G401 (cell line): ENCODE measurements around the gene CTDP1. TPM values are rescaled to one million over a fixed set of nuclear protein-coding genes. Genes with fewer than 3 reads are reported as not detected.
"Not testable (repeated sequence)": the region's sequence is repeated elsewhere in the genome, so short reads cannot be mapped to it uniquely, and the experiment has no call there.

Source experiments
- DNase-seq: peaks from one replicate; pipeline ENCODE4 v3.0.0-alpha.2; 2015; ENCODE audit warnings: low spot score
- in situ Hi-C: cut with HindIII; loops from 2 replicates; pipeline ENCODE4 v1.10.0; 2016; ENCODE audit warnings: low sequenced_read_pairs, mixed read lengths
- total RNA-seq: library from RNA; depleted of rRNA; stranded (reverse); fragments of >200 nt; shearing (Covaris generic); gene quantifications from 2 replicates; pipeline ENCODE4 v1.2.3, GENCODE V29; 2014

CTDP1 gene
- total RNA-seq, 1 experiment from 2014 or later = 37.1 TPM

DNA sequence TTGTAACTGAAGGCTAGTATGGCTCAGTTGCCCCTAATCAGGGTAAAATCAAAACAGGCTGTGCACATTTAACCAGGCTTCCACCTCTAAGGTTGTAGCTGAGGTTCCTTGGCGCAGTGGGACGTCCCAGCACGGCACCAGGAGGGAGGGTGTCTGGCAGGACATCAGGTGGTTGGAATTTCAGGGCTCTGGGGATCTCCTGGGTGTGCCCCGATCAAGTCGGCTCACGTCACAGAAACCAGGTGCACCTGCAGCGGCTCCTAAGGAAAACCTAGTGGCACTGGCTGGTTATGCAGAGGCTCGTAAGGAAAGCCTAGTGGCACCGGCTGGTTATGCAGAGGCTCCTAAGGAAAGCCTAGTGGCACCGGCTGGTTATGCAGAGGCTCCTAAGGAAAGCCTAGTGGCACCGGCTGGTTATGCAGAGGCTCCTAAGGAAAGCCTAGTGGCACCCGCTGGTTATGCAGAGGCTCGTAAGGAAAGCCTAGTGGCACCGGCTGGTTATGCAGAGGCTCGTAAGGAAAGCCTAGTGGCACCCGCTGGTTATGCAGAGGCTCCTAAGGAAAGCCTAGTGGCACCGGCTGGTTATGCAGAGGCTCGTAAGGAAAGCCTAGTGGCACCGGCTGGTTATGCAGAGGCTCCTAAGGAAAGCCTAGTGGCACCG, 72.4 kb downstream of the CTDP1 start:
- in situ Hi-C loops, DNase-seq: not testable (repeated sequence)

DNA sequence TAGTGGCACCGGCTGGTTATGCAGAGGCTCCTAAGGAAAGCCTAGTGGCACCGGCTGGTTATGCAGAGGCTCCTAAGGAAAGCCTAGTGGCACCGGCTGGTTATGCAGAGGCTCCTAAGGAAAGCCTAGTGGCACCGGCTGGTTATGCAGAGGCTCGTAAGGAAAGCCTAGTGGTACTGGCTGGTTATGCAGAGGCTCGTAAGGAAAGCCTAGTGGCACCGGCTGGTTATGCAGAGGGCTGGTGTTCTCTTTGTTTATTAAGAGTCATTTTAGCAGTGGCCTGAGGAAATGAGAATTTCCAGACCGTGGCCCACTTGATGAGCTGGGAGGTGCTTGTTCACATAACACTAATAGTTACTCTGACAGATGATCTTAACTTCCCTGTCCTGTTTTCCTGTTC, 73.3 kb downstream of the CTDP1 start:
- in situ Hi-C loops, DNase-seq: not testable (repeated sequence)

DNA sequence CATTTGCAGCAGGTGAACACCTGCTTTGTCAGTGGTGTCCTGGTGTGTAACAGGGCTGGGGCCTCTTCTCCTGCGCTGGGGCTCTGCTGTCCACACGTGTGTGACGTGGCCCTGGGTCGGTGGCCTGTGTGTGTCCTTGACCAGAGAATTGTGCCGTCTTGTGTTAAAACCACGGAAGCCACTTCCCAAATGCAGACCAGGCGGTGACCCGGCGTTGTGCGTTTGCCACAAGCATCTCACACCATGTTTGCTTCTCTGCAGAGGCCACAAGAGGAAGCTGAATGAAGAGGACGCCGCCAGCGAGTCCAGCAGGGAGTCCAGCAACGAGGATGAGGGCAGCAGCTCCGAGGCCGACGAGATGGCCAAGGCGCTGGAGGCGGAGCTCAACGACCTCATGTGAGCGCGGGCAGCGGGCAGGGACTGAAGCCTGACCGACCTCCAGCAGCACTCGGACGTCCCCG, 73.8 kb downstream of the CTDP1 start:
- no peak for DNase-seq
- in situ Hi-C loops = no loop called here

DNA sequence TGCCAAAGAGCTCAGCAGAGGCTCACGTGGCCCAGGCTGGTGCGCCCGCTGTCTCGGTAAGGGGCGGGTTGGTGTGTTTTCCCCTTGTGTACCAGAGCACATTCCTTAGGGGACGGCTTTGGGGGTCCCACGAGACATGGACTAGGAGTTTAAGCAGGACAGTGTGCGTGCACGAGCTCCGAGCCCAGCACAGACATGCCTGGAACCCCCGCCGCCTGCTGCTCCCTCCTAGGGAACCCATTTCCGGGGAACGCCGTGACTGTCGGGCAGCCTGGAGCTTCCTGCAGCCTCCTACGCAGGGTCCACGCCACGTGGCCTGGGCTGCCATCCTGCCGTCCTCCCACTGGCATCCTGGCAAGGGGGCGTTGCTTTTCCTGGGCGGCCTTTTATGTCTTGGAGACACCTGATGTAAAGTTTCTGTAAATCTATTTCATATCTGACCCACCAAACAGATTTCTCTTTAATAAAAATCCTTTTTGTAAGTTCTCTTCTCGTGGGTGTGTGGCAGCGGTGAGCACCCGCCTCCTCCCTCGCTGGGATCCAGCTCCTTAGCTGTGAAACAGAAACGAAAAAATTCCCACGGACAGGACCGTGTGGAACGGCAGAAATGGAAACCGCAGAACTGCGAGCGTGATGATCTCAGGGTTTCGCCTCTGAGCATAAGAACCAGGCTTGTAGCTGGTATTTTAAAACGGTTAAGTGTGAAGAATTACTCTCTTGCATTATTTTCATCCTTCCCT, 74.6 kb downstream of the CTDP1 start:
- DNase-seq = no peak
- in situ Hi-C loops = no loop called here

DNA sequence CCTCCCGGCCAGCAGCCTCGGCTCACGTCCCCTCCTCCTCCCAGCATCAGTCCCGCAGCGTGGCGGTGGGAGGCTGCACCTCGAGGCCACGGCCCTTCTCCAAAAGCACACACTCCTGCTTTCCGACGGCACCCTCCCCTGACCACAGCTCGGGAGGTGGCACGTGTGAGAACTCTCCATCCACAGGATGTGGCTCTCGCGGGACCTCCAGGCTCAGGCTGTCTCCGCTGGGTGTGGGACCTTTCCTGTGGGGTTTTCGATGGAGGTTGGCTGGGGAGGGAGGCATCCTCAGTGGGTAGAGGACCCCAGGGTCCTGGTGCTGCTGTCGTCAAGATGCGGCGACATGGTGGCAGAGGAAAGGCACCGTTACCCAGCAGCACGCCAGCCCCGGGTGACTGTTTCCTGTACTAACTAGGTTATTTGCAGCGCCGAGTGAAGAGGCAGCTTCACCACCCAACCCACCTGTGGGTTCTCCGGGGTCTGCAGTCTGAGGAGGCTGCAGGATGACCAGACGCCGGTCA, 75.3 kb downstream of the CTDP1 start:
- in situ Hi-C loops = no loop called here
- no peak for DNase-seq

DNA sequence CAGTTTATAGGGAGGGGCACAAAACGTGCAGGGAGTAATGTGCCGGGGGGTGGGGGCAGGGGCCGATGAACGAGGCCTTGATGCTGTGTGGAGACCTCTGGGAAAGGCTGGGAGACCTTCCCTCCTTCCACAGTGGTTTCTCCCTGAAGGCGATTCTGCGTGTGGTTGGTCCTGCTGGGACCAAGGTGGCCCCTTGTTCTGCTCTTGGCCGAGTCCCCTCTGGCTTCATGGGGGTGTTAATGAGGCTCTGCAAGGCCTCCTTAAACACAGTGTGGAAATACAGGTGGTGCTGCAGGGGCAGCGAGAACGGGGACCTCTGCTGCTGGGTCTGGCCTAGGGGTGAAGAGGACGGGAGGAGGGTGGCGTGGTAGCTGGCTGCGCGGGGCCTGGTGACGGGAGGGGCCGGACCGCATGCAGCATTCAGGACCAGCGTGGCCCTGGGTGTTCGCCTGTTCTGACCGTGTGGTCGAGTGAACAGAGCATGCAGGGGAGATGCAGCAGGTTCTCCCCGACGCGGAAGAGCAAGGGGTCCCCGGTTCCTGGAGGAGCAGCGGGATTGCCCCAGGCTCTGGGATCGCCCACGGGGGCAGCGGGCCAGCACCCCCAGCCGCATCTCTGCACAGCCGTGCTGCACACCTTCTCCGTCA, 76.0 kb downstream of the CTDP1 start:
- DNase-seq = no peak
- in situ Hi-C loops = no loop called here

DNA sequence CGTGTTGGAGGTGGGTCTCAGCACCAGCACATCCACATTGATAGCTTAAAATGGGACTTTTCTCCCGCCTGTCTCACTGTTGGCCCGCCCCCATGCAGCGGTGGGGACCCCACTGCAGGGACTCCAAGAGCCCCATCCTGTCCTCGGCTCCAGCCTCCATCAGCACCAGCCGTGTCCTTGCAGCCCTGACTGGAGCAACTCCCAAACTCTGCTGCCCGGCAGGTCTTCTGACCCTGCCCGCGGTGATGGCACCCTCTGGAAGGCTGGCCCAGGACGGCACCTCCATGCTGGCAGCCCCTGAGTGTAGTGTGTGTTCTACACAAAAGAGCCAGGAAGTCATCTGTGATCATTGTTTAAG, 76.5 kb downstream of the CTDP1 start:
- DNase-seq = no peak
- in situ Hi-C loops = no loop called here

DNA sequence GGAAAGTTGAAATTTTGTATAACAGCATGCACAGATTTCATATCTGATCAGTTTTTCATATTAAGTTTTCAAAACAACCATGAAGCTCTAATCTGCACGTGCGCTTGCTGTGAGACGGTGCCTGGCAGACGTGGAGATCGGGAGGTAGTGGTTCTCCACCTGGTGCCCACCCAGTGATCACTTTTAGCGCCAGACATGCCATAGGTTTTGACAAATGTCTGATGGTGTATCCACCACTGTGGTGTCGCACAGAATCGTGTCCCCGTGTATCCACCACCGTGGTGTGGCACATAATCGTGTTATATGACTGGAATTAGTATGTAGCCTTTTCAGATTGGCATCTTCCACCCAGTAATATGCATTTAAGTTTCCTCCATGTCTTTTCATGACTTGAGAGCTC, 77.2 kb downstream of the CTDP1 start:
- DNase-seq = no peak
- in situ Hi-C loops = no loop called here

DNA sequence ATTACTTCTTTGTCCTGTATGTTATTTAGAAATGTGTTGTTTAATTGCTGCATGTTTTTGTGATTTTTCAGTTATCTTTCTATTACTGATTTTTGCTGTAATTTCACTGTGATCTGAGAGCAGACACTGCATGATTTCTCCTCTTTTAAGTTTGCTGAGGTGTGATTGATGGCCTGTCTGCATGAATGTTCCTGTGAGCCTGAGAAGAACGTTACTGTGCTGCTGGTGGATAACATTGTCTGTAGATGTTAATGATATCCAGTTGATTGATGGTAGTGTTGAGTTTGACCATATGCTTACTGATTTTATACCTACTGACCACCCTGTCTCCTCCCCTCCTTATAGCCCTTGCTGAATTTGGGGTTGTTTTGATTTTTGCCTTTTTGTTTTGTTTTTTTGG, 80.7 kb downstream of the CTDP1 start:
- in situ Hi-C loops = no loop called here
- DNase-seq = no peak

DNA sequence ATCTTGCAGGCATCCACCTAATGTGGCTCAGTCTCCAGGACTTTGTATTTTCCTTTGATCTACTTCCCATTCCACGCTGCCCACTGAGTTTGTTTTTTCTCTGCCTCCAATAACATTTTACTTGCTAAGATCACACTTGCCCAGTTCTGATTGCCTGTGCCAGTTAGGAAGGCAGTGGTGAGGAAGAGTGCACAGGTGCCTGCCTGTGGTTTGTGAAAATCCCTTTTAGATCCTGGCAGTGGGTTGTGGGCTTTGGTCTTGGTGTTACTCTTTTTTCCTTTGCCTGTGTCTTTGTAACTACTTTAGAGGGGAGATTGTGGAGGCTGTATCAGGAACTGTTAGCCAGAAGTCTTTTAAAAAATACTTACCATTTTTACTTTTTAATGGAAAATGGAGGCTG, 81.3 kb downstream of the CTDP1 start:
- no peak for DNase-seq

DNA sequence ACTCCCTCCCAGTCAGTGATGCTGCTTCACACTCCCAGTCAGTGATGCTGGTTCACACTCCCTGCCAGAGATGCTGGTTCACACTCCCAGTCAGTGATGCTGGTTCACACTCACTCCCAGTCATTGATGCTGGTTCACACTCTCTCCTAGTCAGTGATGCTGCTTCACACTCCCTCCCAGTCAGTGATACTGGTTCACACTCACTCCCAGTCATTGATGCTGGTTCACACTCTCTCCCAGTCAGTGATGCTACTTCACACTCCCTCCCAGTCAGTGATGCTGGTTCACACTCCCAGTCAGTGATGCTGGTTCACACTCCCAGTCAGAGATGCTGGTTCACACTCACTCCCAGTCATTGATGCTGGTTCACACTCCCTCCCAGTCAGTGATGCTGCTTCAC, 83.8 kb downstream of the CTDP1 start:
- DNase-seq = no peak
- in situ Hi-C loops = no loop called here

More for the DNA sequence above, 81.3 kb downstream of the CTDP1 start:
- in situ Hi-C loops = no loop called here

DNA sequence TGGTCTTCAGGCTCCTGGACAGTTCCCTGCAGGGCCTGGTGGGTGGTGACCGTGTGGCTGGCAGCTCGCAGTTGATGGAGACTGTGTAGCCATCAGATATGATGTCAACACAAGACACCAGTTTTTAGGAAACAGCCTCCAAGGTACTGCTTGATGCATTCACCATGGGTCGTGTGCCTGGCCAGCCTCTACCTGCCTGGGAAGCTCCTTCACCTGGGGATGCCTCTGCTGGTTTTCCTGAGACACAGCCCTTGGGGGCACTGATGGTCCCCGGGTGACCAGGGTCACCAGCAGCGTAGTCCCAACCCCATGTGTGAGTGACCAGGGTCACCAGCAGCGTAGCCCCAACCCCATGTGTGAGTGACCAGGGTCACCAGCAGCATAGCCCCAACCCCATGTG, 84.5 kb downstream of the CTDP1 start:
- no peak for DNase-seq

DNA sequence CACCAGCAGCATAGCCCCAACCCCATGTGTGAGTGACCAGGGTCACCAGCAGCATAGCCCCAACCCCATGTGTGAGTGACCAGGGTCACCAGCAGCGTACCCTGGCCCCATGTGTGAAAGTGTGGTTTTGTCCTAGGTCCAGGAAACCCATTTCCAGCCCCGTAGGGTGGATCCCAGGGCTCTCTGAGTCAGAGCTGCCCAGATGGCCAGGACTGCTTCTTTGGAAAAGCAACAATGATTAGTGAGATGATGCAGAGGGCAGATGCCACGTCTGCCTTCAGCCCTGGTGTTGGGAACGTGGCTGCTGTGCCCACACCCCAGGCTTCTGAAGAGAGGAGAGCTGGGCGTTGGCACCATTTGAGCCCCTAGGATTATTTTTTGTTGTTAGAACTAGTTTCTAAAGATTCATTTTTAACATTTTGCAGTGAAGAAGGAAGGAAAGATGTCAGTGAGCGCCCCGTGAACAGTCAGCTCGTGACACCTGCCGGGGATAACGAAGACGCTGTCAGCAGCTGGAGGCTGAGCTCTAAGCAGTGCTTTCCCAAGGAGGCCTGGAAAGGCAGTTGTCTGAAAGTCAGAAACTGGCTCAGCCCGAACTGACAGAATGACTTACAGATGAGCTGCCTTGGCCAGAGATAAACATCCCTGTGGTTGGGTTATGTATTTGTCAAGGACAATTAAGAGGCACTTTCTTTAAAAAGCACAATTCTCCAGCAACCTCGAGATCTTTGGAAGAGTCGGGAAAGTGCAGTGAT, 86.1 kb downstream of the CTDP1 start:
- no peak for DNase-seq
- in situ Hi-C loops = no loop called here

More for the DNA sequence above, 84.5 kb downstream of the CTDP1 start:
- in situ Hi-C loops = no loop called here

DNA sequence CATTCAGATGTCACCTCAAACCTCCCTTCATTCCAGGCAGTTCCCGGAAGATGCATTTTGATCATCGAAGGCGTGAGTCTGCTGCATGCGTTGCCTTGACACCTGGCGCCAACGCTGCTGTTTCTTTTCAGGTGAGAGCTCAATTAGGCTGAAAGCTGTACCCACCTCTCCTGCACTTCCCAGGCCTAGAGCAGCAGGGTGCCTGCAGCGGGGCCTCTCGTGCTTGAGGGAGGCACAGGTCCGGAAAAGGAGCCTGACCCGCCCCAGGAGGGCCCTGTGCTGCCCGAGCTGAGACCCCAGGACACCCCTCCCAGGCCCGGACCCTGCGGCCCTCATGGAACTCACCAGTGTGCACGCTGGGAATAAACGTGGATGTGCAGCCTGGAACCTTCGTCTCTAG, 86.7 kb downstream of the CTDP1 start:
- in situ Hi-C loops = no loop called here
- DNase-seq = no peak

DNA sequence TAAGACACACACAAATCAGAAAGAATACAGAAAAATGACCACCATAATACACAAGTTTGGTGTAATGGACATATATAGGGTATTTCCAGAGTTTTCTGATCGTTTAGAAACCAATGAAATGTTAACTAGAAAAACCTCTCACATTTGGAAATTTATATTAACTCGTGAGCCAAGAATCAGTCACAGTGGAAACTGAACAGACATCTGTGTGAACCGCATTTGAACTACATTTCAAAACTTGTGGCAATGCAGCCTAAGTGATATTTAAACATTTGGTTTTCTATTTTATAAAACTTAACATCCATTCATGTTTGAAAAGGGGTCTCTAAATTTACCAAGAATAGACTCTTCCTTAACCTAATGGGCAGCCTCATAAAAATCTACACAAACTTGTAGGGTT, 89.1 kb downstream of the CTDP1 start:
- DNase-seq = no peak
- in situ Hi-C loops = no loop called here

DNA sequence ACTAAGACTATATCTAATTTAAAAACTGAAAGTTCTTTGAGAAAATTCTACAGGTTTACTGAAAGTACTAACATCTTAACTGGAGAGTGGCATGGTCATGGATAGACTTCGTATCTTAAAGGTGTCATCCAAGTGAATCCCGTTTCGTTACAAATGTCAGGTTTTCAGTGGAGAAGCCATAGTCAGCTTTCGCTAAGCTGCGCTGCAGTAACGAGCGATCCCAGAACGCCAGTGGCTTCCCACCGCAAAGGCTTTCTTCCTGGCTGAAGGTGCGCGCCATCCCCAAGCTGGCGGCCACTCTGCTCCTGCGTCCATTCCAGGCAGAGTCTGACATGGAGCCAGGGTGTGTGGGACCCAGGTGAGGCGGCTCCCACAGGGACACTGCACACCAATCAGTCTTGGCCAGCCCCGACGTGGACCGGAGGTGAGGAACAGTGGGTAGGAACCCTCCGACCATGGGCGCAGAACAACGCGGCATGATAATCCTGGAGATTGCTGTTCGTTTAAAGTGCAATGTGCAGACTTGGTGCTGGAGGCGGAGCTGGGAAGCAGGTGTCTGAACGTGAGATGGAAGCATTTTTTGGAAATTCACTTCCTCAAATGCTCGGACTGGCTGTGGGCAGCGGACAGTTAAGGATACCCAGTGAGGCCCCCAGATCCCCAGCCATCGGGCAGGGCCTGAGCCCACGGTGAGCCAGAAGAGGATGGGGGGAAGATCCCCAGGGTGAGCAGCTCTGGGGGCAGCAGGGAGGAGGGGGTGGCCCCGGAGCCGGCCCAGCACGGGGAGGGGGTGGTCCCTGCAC, 90.3 kb downstream of the CTDP1 start:
- in situ Hi-C loops = no loop called here

DNA sequence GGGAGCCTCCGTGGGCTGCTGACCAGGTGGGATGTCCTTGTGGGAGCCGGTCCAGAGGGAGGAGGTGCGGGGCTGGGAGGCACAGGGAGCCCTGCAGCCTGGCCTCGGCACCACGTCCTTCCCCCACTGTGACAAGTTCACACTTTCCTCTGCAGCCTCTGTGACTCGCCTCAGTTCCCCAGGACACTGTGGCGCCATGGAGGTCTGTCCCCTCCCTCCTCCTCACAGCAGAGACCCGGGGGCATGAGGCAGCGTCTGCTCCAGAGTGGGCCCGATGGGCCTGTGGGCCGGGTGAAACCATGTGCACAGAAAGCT, 90.9 kb downstream of the CTDP1 start:
- in situ Hi-C loops = no loop called here
- DNase-seq = no peak

More for the DNA sequence above, 90.3 kb downstream of the CTDP1 start:
- DNase-seq = no peak

DNA sequence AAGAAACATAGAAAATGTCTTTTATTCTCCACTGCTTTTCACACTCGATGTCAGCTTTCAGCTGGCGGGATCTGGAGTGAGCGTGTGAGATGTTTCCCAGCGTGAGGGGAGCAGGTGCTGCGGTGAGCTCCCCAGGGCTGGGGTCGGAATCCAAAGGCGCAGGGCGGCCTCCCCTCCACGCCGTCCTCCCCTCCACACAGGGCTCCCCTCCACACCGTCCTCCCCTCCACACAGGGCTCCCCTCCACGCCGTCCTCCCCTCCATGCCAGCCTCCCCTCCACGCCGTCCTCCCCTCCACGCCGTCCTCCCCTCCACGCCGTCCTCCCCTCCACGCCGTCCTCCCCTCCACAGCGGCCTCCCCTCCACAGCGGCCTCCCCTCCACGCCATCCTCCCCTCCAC, 91.2 kb downstream of the CTDP1 start:
- DNase-seq = no peak
- in situ Hi-C loops = no loop called here
